HepG2 (cell line): ENCODE results near the gene SYT17. TPM values are rescaled to one million over a fixed set of nuclear protein-coding genes. Genes with fewer than 3 reads are reported as not detected.

Experiments used
- ATAC-seq: fragments of 200-7000 bp; cut with Tn5 transposase; 3 replicates; pipeline ENCODE4 v1.9.1; 2020; ENCODE audit warnings: mild to moderate bottlenecking, moderate library complexity
- BruUV-seq: library from RNA; stranded (reverse); fragments of 400-500 nt; replicated peaks from 2 replicates; lab custom pipeline; 2021; lab: Mats Ljungman, UMichigan
- CTCF ChIA-PET: fragments of 300-600 bp; formaldehyde crosslinking; extraction: SDS; loops from one replicate; lab custom pipeline; 2021; ENCODE audit warnings: low total read pairs, inconsistent platforms, low intra/inter-chr PET ratio; lab: Yijun Ruan, JAX
- POLR2A ChIA-PET: fragments of 350-600 bp; sonication (Branson Sonifier 250); formaldehyde crosslinking; loops from one replicate; lab custom pipeline; 2020; ENCODE audit warnings: antibody characterized with exemption, inconsistent platforms; lab: Yijun Ruan, JAX
- DNase-seq: peaks from one replicate; pipeline ENCODE4 v3.0.0-alpha.2; 2015; ENCODE audit warnings: low spot score
- FAIRE-seq: peaks from 3 replicates; lab custom pipeline; 2011; peaks lifted over from hg19 to GRCh38; lab: Jason Lieb, UNC
- H2AFZ ChIP-seq: one replicate; pipeline ENCODE4 v1.6.1; 2011; ENCODE audit warnings: low read length, inconsistent platforms
- H3K27ac ChIP-seq: fragments of 300-600 bp; 3 replicates; pipeline ENCODE4 v1.8.0; 2011; ENCODE audit warnings: mixed run types, mild to moderate bottlenecking, mixed read lengths, low read length, inconsistent platforms; ENCODE audit not compliant: insufficient read depth; ENCODE audit errors: extremely low read length
- H3K27me3 ChIP-seq, 2 experiments: fragments of 200-600 bp in 1 of 2; 2 replicates in 1 of 2; 3 replicates in 1 of 2; pipeline versions ENCODE4 v1.6.0 to v1.8.0; 2011; ENCODE audit warnings: low read length in 2 of 2, mild to moderate bottlenecking in 2 of 2, moderate library complexity in 2 of 2, inconsistent platforms in 1 of 2; ENCODE audit not compliant: insufficient read depth in 2 of 2, control insufficient read depth in 1 of 2
- H3K36me3 ChIP-seq, 2 experiments: fragments of 200-600 bp in 1 of 2; replicated peaks in 1 of 2; 2 replicates in 1 of 2; 3 replicates in 1 of 2; pipeline versions ENCODE4 v1.5.1 to v1.8.0; 2011; ENCODE audit warnings: low read length in 2 of 2, inconsistent platforms in 1 of 2; ENCODE audit not compliant: insufficient read depth in 2 of 2, control insufficient read depth in 1 of 2
- H3K4me1 ChIP-seq: 2 replicates; pipeline ENCODE4 v1.5.1; 2012; ENCODE audit warnings: low read length, inconsistent platforms; ENCODE audit not compliant: insufficient read depth
- H3K4me2 ChIP-seq: 2 replicates; pipeline ENCODE4 v1.6.0; 2011; ENCODE audit warnings: low read depth, low read length, inconsistent platforms
- H3K4me3 ChIP-seq, 3 experiments: fragments of 200-600 bp in 1 of 3; sonication (generic), shearing (Covaris generic) in 1 of 3; replicated peaks in 1 of 3; 2 replicates each; pipeline ENCODE4 v1.5.1; 2011 to 2016; ENCODE audit warnings: low read length in 3 of 3, inconsistent platforms in 2 of 3, low read depth in 2 of 3, mild to moderate bottlenecking in 2 of 3, control low read depth in 1 of 3, mixed read lengths in 1 of 3; ENCODE audit not compliant: insufficient read depth in 1 of 3
- H3K79me2 ChIP-seq: one replicate; pipeline ENCODE4 v1.6.1; 2011; ENCODE audit warnings: low read length, inconsistent platforms; ENCODE audit not compliant: insufficient read depth
- H3K9ac ChIP-seq: 2 replicates; pipeline ENCODE4 v1.6.0; 2011; ENCODE audit warnings: mild to moderate bottlenecking, low read depth, low read length, inconsistent platforms; ENCODE audit not compliant: insufficient read depth
- H3K9me3 ChIP-seq: 2 replicates; pipeline ENCODE4 v1.5.1; 2012; ENCODE audit warnings: mild to moderate bottlenecking, low read length
- H4K20me1 ChIP-seq: 2 replicates; pipeline ENCODE4 v1.6.0; 2011; ENCODE audit warnings: inconsistent platforms, mild to moderate bottlenecking, low read length, moderate library complexity; ENCODE audit not compliant: insufficient read depth
- CENPX ChIP-seq: sonication (generic); formaldehyde crosslinking; IDR thresholded peaks from 2 replicates; pipeline ENCODE4 v1.9.0; 2021; ENCODE audit warnings: mild to moderate bottlenecking, missing genetic modification reagents, moderate library complexity
- GTF3A ChIP-seq: sonication (generic); formaldehyde crosslinking; conservative IDR thresholded peaks from 2 replicates; pipeline ENCODE4 v1.4.0; 2020; ENCODE audit warnings: mild to moderate bottlenecking, missing genetic modification reagents
- GZF1 ChIP-seq: sonication (generic); formaldehyde crosslinking; IDR thresholded peaks from 2 replicates; pipeline ENCODE4 v1.5.1; 2020; ENCODE audit warnings: mild to moderate bottlenecking, missing genetic modification reagents
- PRPF4 ChIP-seq: fragments of 200-400 bp; formaldehyde crosslinking; IDR thresholded peaks from 2 replicates; pipeline ENCODE4 v1.6.1; 2016; ENCODE audit warnings: low read length, low read depth; ENCODE audit not compliant: poor library complexity, severe bottlenecking
- RBM22 ChIP-seq: fragments of 200-400 bp; formaldehyde crosslinking; optimal IDR thresholded peaks from 2 replicates; pipeline ENCODE3; 2017; ENCODE audit warnings: mild to moderate bottlenecking, low read length, moderate library complexity
- SATB2 ChIP-seq: sonication (generic); formaldehyde crosslinking; IDR thresholded peaks from 2 replicates; pipeline ENCODE4 v1.5.0; 2020; ENCODE audit warnings: missing genetic modification reagents
- THYN1 ChIP-seq: sonication (generic); formaldehyde crosslinking; IDR thresholded peaks from 2 replicates; pipeline ENCODE4 v1.8.1; 2023; ENCODE audit warnings: low read depth, mild to moderate bottlenecking, moderate library complexity, missing genetic modification reagents, borderline replicate concordance
- XRCC5 ChIP-seq: fragments of 200-400 bp; formaldehyde crosslinking; optimal IDR thresholded peaks from 2 replicates; pipeline ENCODE3; 2017; ENCODE audit warnings: mild to moderate bottlenecking, low read length
- ZMYM4 ChIP-seq: sonication (generic); formaldehyde crosslinking; IDR thresholded peaks from 2 replicates; pipeline ENCODE4 v1.8.1; 2023; ENCODE audit warnings: mild to moderate bottlenecking, missing genetic modification reagents
- ZNF629 ChIP-seq: sonication (generic); formaldehyde crosslinking; conservative IDR thresholded peaks from 2 replicates; pipeline ENCODE4 v1.5.0; 2020; ENCODE audit warnings: missing genetic modification reagents
- ZNF776 ChIP-seq: sonication (generic); formaldehyde crosslinking; IDR thresholded peaks from 2 replicates; pipeline ENCODE4 v1.4.0; 2020; ENCODE audit warnings: mild to moderate bottlenecking, missing genetic modification reagents
- ZNF782 ChIP-seq: sonication (generic); formaldehyde crosslinking; IDR thresholded peaks from 2 replicates; pipeline ENCODE4 v1.4.0; 2020; ENCODE audit warnings: missing genetic modification reagents, mild to moderate bottlenecking, borderline replicate concordance
- WGBS: methylation state at CpG from one replicate; pipeline ENCODE4 v1.1.6; 2017; ENCODE audit warnings: low lambda C conversion rate; 5-methylcytosine and 5-hydroxymethylcytosine counted together
- in situ Hi-C: cut with HindIII; loops from 2 replicates; pipeline ENCODE4 v1.10.0; 2017; ENCODE audit warnings: low pct_unique_long_range_greater_than_20kb; ENCODE audit not compliant: extremely low pct_ligation_motif_present
- intact Hi-C: fragments of 100-400 bp; cut with micrococcal nuclease; formaldehyde crosslinking; loops from one replicate; pipeline ENCODE4 v1.10.0; 2022; ENCODE audit not compliant: unreplicated experiment
- polyA plus RNA-seq, 8 experiments: library from polyadenylated mRNA; depleted of rRNA in 3 of 8; stranded (reverse) in 7 of 8; unstranded in 1 of 8; fragments of >200 nt; fragmentation: Illumina TruSeq in 4 of 8; extraction: Trizol in 4 of 8; gene quantifications; 2 replicates each; pipeline versions ENCODE4 v1.2.1 to v1.2.3, GENCODE V29; 2011 to 2016; ENCODE audit warnings: low read depth in 4 of 8, missing spikeins in 1 of 8, mixed read lengths in 1 of 8; ENCODE audit not compliant: insufficient read depth in 1 of 8
- total RNA-seq, 5 experiments: library from RNA; depleted of rRNA; stranded (reverse); fragments of >200 nt; fragmentation: Illumina TruSeq; extraction: Trizol; gene quantifications; 2 replicates each; pipeline ENCODE4 v1.2.3, GENCODE V29; 2016; ENCODE audit warnings: low read depth in 1 of 5
- TF ChIP-seq, protein P1 (sequence below): sonication (generic); formaldehyde crosslinking; IDR thresholded peaks from 2 replicates; pipeline ENCODE4 v1.4.0; 2020; ENCODE audit warnings: low read depth, mild to moderate bottlenecking, missing genetic modification reagents
- TF ChIP-seq, protein P2 (sequence below): sonication (generic); formaldehyde crosslinking; IDR thresholded peaks from 2 replicates; pipeline ENCODE4 v1.5.1; 2020; ENCODE audit warnings: mild to moderate bottlenecking, moderate library complexity, missing genetic modification reagents
- TF ChIP-seq, protein P3 (sequence below): sonication (generic); formaldehyde crosslinking; IDR thresholded peaks from 2 replicates; pipeline ENCODE4 v1.8.1; 2023; ENCODE audit warnings: missing genetic modification reagents, inconsistent platforms, borderline replicate concordance
- TF ChIP-seq, protein P4 (sequence below): sonication (generic); formaldehyde crosslinking; IDR thresholded peaks from 2 replicates; pipeline ENCODE4 v1.4.0; 2020; ENCODE audit warnings: missing genetic modification reagents
- TF ChIP-seq, protein P5 (sequence below): sonication (generic); formaldehyde crosslinking; IDR thresholded peaks from 2 replicates; pipeline ENCODE4 v1.8.1; 2023; ENCODE audit warnings: mild to moderate bottlenecking, moderate library complexity, missing genetic modification reagents

The SYT17 gene
- total and polyA plus RNA-seq, 2 of the 13 experiments (the other 11 are each of a cell fraction or from before 2014, with no cell fraction given) = 0.44 TPM; not detected in 1

DNA sequence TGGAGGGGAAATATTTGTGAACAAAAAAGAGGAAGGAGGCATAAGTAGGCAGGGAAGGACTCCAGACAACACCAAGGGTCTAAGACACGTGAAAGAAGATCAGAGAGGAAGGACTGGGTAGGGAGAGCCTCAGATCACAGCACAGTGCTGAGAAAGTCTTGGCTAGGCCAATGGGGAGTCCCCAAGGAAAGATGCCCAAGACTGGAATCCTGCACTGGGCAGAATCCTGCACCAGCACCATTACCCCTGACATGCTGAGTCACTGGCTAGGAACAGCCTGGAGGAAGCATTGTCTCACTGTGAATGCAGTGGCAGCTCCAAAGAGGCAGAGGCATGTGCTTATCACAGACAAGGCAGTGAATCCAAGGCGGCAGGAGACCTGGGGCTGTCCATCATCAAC is 136.7 kb downstream of the SYT17 start (continued):
- TF ChIP-seq, protein P1, sequence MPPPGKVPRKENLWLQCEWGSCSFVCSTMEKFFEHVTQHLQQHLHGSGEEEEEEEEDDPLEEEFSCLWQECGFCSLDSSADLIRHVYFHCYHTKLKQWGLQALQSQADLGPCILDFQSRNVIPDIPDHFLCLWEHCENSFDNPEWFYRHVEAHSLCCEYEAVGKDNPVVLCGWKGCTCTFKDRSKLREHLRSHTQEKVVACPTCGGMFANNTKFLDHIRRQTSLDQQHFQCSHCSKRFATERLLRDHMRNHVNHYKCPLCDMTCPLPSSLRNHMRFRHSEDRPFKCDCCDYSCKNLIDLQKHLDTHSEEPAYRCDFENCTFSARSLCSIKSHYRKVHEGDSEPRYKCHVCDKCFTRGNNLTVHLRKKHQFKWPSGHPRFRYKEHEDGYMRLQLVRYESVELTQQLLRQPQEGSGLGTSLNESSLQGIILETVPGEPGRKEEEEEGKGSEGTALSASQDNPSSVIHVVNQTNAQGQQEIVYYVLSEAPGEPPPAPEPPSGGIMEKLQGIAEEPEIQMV (CRISPR knock-in tag) = no peak

DNA sequence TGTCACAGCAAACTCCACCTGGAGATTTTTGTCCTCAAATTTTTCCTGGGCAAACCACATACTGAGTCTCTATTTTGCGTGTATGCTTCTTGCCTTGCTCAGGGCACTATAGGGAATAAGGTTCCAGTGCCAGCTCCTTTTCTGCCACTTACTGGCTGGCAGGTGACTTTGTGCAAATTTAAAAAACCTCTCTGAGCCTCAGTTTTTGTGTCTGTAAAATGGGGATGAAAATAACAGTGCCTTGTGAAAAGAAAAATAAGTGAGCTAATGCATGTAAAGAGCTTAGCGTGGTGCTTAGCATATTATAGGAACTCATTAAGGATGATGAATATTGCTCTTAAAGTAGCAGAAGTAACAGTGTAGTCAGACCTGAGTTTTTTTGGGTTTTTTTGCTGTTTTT is 137.4 kb downstream of the SYT17 start:
- in situ Hi-C loops = no loop called here
- no peak overlapping the region for H3K4me2 ChIP-seq
- H3K9ac ChIP-seq = no peak overlapping the region
- intact Hi-C loops = no loop called here
- TF ChIP-seq, protein P2, sequence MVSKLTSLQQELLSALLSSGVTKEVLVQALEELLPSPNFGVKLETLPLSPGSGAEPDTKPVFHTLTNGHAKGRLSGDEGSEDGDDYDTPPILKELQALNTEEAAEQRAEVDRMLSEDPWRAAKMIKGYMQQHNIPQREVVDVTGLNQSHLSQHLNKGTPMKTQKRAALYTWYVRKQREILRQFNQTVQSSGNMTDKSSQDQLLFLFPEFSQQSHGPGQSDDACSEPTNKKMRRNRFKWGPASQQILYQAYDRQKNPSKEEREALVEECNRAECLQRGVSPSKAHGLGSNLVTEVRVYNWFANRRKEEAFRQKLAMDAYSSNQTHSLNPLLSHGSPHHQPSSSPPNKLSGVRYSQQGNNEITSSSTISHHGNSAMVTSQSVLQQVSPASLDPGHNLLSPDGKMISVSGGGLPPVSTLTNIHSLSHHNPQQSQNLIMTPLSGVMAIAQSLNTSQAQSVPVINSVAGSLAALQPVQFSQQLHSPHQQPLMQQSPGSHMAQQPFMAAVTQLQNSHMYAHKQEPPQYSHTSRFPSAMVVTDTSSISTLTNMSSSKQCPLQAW (CRISPR knock-in tag) = no peak
- TF ChIP-seq, protein P3, sequence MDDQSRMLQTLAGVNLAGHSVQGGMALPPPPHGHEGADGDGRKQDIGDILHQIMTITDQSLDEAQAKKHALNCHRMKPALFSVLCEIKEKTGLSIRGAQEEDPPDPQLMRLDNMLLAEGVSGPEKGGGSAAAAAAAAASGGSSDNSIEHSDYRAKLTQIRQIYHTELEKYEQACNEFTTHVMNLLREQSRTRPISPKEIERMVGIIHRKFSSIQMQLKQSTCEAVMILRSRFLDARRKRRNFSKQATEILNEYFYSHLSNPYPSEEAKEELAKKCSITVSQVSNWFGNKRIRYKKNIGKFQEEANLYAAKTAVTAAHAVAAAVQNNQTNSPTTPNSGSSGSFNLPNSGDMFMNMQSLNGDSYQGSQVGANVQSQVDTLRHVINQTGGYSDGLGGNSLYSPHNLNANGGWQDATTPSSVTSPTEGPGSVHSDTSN (CRISPR knock-in tag) = no peak
- TF ChIP-seq THYN1 (no peak), ZNF776 (CRISPR knock-in tag) (no peak), GTF3A (CRISPR knock-in tag) (no peak), XRCC5 (no peak), ZNF782 (CRISPR knock-in tag) (no peak), ZMYM4 (CRISPR knock-in tag) (no peak), ZNF629 (CRISPR knock-in tag) (no peak; the same call in 1 of the 2 replicates), PRPF4 (no peak), CENPX (CRISPR knock-in tag) (no peak), GZF1 (no peak), SATB2 (CRISPR knock-in tag) (no peak), RBM22 (no peak)
- TF ChIP-seq, protein P4, sequence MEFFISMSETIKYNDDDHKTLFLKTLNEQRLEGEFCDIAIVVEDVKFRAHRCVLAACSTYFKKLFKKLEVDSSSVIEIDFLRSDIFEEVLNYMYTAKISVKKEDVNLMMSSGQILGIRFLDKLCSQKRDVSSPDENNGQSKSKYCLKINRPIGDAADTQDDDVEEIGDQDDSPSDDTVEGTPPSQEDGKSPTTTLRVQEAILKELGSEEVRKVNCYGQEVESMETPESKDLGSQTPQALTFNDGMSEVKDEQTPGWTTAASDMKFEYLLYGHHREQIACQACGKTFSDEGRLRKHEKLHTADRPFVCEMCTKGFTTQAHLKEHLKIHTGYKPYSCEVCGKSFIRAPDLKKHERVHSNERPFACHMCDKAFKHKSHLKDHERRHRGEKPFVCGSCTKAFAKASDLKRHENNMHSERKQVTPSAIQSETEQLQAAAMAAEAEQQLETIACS (CRISPR knock-in tag) = no peak
- TF ChIP-seq, protein P5, sequence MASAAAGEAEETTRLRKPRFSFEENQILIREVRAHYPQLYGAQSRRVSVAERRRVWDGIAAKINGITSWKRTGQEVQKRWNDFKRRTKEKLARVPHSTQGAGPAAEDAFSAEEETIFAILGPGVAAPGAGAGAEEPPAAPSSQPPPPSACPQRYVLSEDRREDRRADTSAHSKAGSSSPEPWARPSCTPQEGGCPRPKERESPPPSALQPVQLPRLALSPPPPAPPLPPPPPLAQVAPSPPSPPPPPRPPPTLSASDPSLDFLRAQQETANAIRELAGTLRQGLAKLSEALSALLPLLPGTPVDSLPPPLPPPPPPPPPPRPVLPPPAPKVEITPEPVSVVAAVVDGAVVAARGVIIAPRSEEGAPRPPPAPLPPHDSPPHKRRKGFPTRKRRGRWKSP (CRISPR knock-in tag) = no peak
- POLR2A ChIA-PET = no interaction called here
- no peak for ATAC-seq
- H3K27me3 ChIP-seq = peaks cover 0 to 4% of the 10 kb centered on the region in 2 experiments; a peak in 1 of 5 replicates
- no TSS peak for BruUV-seq
- H3K36me3 ChIP-seq = no peaks in the 10 kb centered on the region
- FAIRE-seq = no peak
- H3K9me3 ChIP-seq = no peaks in the 10 kb centered on the region
- H3K4me3 ChIP-seq = no peak overlapping the region
- H3K27ac ChIP-seq = no peak overlapping the region
- no peak for DNase-seq
- CTCF ChIA-PET = no interaction called here
- H3K79me2 ChIP-seq = no peaks in the 10 kb centered on the region
- no peaks in the 10 kb centered on the region; the same call in 1 of the 2 replicates for H4K20me1 ChIP-seq
- H3K4me1 ChIP-seq = no peaks in the 10 kb centered on the region
- no peak overlapping the region for H2AFZ ChIP-seq
- 0% methylated on average over 2 of the region's 2 CpGs for WGBS
